Measurements from ENCODE around the gene WDR31.

The WDR31 gene

GRCh38 chr9:113293285-113293878 lies 46.7 kb downstream of the WDR31 start:
- no peak for DNase-seq

DNA sequence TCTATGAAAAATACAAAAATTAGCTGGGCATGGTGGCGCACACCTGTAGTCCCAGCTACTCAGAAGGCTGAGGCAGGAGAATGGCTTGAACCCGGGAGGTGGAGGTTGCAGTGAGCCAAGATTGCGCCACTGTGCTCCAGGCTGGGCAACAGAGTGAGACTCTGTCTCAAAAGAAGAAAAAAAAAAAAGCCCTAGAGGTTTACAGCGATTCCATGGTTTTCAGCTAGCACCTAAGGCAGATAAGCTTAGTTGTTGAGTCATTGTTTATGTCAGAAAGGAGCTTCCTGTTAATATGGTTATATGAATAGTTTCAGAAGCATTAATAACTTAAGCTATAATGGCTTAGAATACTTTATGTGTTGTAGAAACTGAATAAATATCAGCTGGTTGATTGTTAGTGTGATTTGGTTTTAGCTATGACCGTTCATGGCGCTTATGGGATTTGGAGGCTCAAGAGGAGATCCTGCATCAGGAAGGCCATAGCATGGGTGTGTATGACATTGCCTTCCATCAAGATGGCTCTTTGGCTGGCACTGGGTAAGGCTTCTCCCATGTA lies 49.9 kb downstream of the WDR31 start:
- DNase-seq, result no peak

DNA sequence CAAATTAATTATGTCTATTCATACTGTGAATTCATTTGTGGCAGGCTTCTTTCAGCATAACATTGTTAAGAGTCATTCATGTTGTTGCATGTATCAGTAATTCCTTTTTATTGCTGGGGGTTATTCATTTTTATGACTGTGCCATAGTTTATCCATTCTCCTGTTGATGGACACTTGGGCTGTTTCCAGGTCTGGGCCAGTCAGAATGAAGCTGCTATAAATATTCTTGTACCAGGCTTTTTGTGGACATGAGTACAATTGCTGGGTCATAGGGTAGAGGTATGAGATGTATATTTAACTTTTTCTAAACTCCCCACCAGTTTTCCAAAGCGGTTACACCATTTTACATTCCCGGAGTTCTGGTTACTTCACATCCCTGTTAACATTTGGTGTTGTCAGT lies 51.0 kb downstream of the WDR31 start:
- DNase-seq, result no peak

GRCh38 chr9:113281356-113281755 lies 58.7 kb downstream of the WDR31 start:
- DNase-seq, result no peak

- no peak for DNase-seq
Observed at GRCh38 chr9:113278840-113279239, 61.2 kb downstream of the WDR31 start.

GRCh38 chr9:113275157-113276131 lies 64.6 kb downstream of the WDR31 start, which contains the start of the genes CDC26 and PRPF4:
TSS of gene CDC26 (minus strand) at chr9:113275572. CDS start at chr9:113272507, 3,065 bp downstream.
TSS of gene PRPF4 (plus strand) at chr9:113275658. CDS start at chr9:113275744, 86 bp downstream.
- DNase-seq, result peak; percentile 98

GRCh38 chr9:113274474-113275156 lies 65.5 kb downstream of the WDR31 start:
- DNase-seq, result no peak

DNA sequence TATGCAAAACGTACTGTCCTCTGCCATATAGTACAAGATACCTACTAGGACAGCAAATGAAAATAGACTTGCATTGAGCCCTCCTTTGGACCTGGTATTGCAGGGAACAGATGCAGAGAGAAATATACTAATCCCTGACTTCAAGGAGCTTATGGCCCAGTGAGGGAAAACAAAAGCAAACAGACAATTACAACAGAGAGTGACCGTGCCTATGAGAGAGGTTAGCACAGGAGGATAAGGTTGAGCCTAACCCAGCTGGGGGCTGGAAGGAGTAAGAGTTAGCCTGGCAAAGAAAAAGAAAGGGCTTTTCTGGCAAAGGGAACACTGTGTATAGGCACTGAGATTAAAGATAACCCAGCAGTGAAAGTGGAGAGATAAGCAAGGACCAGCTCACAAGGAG lies 70.2 kb downstream of the WDR31 start:
- no peak for DNase-seq

GRCh38 chr9:113269355-113269754 lies 70.7 kb downstream of the WDR31 start:
- DNase-seq, result no peak

GRCh38 chr9:113267911-113268566 lies 72.0 kb downstream of the WDR31 start:
- no peak for DNase-seq

- DNase-seq, result no peak
Observed at GRCh38 chr9:113266174-113266573, 73.9 kb downstream of the WDR31 start.
